Left ventricle myocardium inferior (tissue), 1 donor: ENCODE data around the gene TOR1B. TPM values are rescaled to one million over a fixed set of nuclear protein-coding genes. Genes with fewer than 3 reads are reported as not detected.
"Not testable (repeated sequence)": the region's sequence is repeated elsewhere in the genome, so short reads cannot be mapped to it uniquely, and the experiment has no call there.

Source experiments
- DNase-seq: peaks from one replicate; pipeline ENCODE4 v3.0.0-alpha.2; 2020
- H3K27ac ChIP-seq: fragments of 200-600 bp; replicated peaks from 2 replicates; pipeline ENCODE4 v1.8.0; 2021
- H3K27me3 ChIP-seq: fragments of 200-600 bp; 2 replicates; pipeline ENCODE4 v1.8.0; 2021; ENCODE audit warnings: low read depth
- H3K36me3 ChIP-seq: fragments of 200-600 bp; 2 replicates; pipeline ENCODE4 v1.8.0; 2021
- H3K4me1 ChIP-seq: fragments of 200-600 bp; 2 replicates; pipeline ENCODE4 v1.8.0; 2021
- H3K4me3 ChIP-seq: fragments of 200-600 bp; 2 replicates; pipeline ENCODE4 v1.8.0; 2021; ENCODE audit warnings: mild to moderate bottlenecking, moderate library complexity
- H3K9me3 ChIP-seq: fragments of 200-600 bp; replicated peaks from 2 replicates; pipeline ENCODE4 v1.8.0; 2021
- intact Hi-C: fragments of 100-400 bp; cut with micrococcal nuclease; formaldehyde crosslinking; loops from one replicate; pipeline ENCODE4 v1.11.0; 2022
- total RNA-seq: library from RNA; stranded (reverse); fragmentation: NEBNext Ultra II Directional; extraction: Animal tissue kit (Norgen Biotek cat#: 25700); gene quantifications from one replicate; pipeline ENCODE4 v1.2.1, GENCODE V29; 2021
- TF ChIP-seq, protein P1 (sequence below): fragments of 200-600 bp; IDR thresholded peaks from 2 replicates; pipeline ENCODE4 v1.8.0; 2021; ENCODE audit warnings: antibody characterized with exemption, mild to moderate bottlenecking, borderline replicate concordance
- donor health status: DM: no; HTN: yes; CAD: no; lungs with severe emphysema.

The TOR1B gene
- total RNA-seq, 1 donor from 2014 or later, result 10.6 TPM

DNA sequence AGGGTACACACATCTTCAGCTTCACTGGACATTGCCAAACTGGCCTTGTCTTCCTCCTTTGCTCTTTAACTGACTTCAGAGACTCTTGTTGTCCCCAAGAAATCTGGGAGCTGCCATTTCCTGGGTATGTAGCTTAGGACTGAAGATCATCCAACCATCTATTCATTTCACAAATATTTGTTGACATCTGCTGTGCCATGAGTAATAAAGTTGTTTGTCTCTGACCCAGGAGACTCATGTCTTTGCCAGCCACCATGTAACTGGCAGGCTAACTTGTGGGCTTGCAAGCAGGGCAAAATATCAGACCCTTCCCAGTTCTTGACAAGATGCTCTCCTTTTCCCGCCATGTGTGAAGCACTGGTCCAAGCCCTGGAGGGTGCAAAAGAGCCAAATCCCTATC, 17.1 kb upstream of the TOR1B start:
- no peaks in the 10 kb centered on the region for H3K9me3 ChIP-seq
- TF ChIP-seq, protein P1, sequence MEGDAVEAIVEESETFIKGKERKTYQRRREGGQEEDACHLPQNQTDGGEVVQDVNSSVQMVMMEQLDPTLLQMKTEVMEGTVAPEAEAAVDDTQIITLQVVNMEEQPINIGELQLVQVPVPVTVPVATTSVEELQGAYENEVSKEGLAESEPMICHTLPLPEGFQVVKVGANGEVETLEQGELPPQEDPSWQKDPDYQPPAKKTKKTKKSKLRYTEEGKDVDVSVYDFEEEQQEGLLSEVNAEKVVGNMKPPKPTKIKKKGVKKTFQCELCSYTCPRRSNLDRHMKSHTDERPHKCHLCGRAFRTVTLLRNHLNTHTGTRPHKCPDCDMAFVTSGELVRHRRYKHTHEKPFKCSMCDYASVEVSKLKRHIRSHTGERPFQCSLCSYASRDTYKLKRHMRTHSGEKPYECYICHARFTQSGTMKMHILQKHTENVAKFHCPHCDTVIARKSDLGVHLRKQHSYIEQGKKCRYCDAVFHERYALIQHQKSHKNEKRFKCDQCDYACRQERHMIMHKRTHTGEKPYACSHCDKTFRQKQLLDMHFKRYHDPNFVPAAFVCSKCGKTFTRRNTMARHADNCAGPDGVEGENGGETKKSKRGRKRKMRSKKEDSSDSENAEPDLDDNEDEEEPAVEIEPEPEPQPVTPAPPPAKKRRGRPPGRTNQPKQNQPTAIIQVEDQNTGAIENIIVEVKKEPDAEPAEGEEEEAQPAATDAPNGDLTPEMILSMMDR, result no peak
- no peak for DNase-seq
- H3K27me3 ChIP-seq, result peaks cover 31% of the 10 kb centered on the region
- no peak overlapping the region for H3K27ac ChIP-seq
- intact Hi-C loops, result loop anchor here (10.0 kb wide), 2 partner anchors 141 to 651 kb away; partner anchors contain the start of gene ASB6
- H3K36me3 ChIP-seq, result no peaks in the 10 kb centered on the region
- H3K4me1 ChIP-seq, result no peaks in the 10 kb centered on the region
- H3K4me3 ChIP-seq, result no peak overlapping the region

DNA sequence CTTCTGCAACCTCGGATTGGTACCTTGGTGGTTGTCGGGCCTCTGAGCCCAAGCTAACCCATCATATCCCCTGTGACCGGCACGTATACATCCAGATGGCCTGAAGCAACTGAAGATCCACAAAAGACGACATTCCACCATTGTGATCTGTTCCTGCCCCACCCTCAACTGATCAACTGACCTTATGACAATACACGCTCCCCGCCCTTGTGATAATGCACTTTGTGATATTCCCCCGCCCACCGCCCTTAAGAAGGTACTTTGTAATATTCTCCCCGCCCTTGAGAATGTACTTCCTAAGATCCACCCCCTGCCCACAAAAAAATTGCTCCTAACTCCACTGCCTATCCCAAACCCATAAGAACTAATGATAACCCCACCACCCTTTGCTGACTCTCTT, 16.5 kb upstream of the TOR1B start:
- Histone ChIP-seq H3K36me3 (no peaks in the 10 kb centered on the region), H3K27me3 (peaks cover 31% of the 10 kb centered on the region), H3K4me1 (no peaks in the 10 kb centered on the region), H3K9me3 (no peaks in the 10 kb centered on the region), H3K27ac (no peak overlapping the region), H3K4me3 (no peak overlapping the region)
- intact Hi-C loops, result loop anchor here (10.0 kb wide), 2 partner anchors 142 to 652 kb away; partner anchors contain the start of gene ASB6
- TF ChIP-seq, protein P1, result no peak
- DNase-seq, result no peak

DNA sequence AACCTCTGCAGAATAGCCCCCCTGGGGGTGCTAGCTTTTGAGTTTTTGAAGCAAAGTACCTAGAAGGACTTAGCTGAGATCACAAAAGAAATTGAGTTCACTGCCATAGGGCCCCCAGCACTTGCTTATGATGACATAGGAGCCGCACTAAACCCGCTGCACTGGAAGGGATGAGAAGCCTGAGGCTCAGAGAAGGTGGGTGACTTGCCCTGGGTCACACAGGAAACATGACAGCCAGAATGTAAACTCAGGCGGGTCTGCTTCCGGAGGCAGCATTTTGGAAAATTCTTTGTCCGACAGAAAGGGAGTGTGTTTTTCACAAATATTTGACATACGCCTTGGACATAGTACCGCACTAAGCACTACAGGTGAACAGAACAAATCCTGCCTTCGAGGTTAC, 8.4 kb upstream of the TOR1B start:
- TF ChIP-seq, protein P1, result no peak
- Histone ChIP-seq H3K4me1 (no peaks in the 10 kb centered on the region), H3K36me3 (no peaks in the 10 kb centered on the region), H3K27ac (no peak overlapping the region), H3K27me3 (peaks cover 44% of the 10 kb centered on the region), H3K9me3 (no peaks in the 10 kb centered on the region), H3K4me3 (no peak overlapping the region)
- intact Hi-C loops, result no loop called here
- no peak for DNase-seq

DNA sequence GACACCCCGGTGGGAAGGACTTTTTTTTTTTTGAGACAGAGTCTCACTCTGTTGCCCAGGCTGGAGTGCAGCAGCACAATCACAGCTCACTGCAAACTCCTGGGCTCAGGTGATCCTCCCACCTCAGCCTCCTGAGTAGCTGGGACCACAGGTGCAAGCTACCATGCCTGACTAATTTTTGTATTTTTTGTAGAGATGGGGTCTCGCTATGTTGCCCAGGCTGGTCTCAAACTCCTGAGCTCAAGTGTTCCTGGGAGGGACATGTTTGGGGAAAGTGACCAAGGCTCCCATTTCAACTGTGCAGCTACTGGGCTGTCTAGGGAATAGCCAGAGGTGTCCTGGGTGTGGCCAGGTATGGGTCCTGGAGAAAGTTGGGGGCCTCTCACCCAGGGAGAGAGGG, 7.0 kb upstream of the TOR1B start:
- intact Hi-C loops, H3K36me3 ChIP-seq, H3K9me3 ChIP-seq, H3K4me3 ChIP-seq, DNase-seq, H3K27ac ChIP-seq, H3K4me1 ChIP-seq: not testable (repeated sequence)
- peaks cover 42% of the 10 kb centered on the region for H3K27me3 ChIP-seq

DNA sequence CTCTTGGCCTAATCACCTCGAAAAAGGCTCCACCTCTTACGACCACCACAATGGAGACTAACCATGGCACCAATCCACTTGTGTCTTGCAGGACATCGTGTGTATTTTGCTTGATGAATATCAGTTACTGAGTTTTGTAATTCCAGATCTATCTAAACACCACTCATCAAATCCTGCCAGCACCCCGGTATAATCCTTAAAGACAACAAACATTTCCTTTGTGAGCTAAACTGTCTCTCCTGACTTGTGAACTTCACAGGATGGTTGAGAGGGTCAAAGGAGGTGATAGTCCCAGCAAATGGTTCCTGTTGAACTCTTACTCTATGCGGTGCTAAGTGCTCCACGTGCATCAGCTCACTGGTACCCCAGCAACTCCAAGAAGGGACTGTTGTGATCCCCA, 4.0 kb upstream of the TOR1B start:
- TF ChIP-seq, protein P1, result no peak
- H3K9me3 ChIP-seq, result no peaks in the 10 kb centered on the region
- peaks cover 26% of the 10 kb centered on the region for H3K27me3 ChIP-seq
- DNase-seq, result no peak
- peaks cover 13% of the 10 kb centered on the region for H3K4me1 ChIP-seq
- H3K27ac ChIP-seq, result no peak overlapping the region
- no peak overlapping the region for H3K4me3 ChIP-seq
- intact Hi-C loops, result no loop called here
- no peaks in the 10 kb centered on the region for H3K36me3 ChIP-seq

DNA sequence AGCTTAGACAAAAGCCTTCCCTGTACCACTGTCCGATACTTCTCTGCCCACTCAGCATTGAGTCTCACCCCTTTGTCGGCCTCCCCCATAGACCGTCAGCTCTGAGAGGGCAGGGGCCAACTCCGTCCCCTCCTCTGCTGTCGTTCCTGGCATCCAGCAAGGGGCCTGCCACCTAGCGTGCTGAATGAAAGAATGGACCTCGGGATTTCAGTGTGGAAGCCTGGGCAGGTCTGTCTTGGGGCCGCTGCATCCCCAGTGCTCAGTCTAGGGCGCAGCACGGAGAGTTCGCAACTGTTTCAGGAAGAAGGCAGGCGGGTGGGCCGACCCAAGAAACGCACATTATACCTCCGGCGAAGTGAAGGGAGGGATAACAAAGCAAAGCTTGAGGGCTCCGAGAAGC, 1.5 kb upstream of the TOR1B start:
- no peaks in the 10 kb centered on the region for H3K9me3 ChIP-seq
- peaks cover 1% of the 10 kb centered on the region for H3K27me3 ChIP-seq
- no peaks in the 10 kb centered on the region for H3K36me3 ChIP-seq
- H3K4me3 ChIP-seq, result no peak overlapping the region
- DNase-seq, result no peak
- H3K4me1 ChIP-seq, result peaks cover 18% of the 10 kb centered on the region
- intact Hi-C loops, result no loop called here
- H3K27ac ChIP-seq, result no peak overlapping the region
- TF ChIP-seq, protein P1, result no peak
